HepG2 (cell line): Measurements from ENCODE around the gene SLC24A4. TPM values are rescaled to one million over a fixed set of nuclear protein-coding genes. Genes with fewer than 3 reads are reported as not detected.

Experiments
- ATAC-seq: fragments of 200-7000 bp; cut with Tn5 transposase; 3 replicates; pipeline ENCODE4 v1.9.1; 2020; ENCODE audit warnings: mild to moderate bottlenecking, moderate library complexity
- BruUV-seq: library from RNA; stranded (reverse); fragments of 400-500 nt; replicated peaks from 2 replicates; lab custom pipeline; 2021; lab: Mats Ljungman, UMichigan
- CTCF ChIA-PET: fragments of 300-600 bp; formaldehyde crosslinking; extraction: SDS; loops from one replicate; lab custom pipeline; 2021; ENCODE audit warnings: low total read pairs, inconsistent platforms, low intra/inter-chr PET ratio; lab: Yijun Ruan, JAX
- POLR2A ChIA-PET: fragments of 350-600 bp; sonication (Branson Sonifier 250); formaldehyde crosslinking; loops from one replicate; lab custom pipeline; 2020; ENCODE audit warnings: antibody characterized with exemption, inconsistent platforms; lab: Yijun Ruan, JAX
- DNase-seq: peaks from one replicate; pipeline ENCODE4 v3.0.0-alpha.2; 2015; ENCODE audit warnings: low spot score
- FAIRE-seq: peaks from 3 replicates; lab custom pipeline; 2011; peaks lifted over from hg19 to GRCh38; lab: Jason Lieb, UNC
- H2AFZ ChIP-seq: one replicate; pipeline ENCODE4 v1.6.1; 2011; ENCODE audit warnings: low read length, inconsistent platforms
- H3K27ac ChIP-seq: fragments of 300-600 bp; 3 replicates; pipeline ENCODE4 v1.8.0; 2011; ENCODE audit warnings: mixed run types, mild to moderate bottlenecking, mixed read lengths, low read length, inconsistent platforms; ENCODE audit not compliant: insufficient read depth; ENCODE audit errors: extremely low read length
- H3K27me3 ChIP-seq, 2 experiments: fragments of 200-600 bp in 1 of 2; 2 replicates in 1 of 2; 3 replicates in 1 of 2; pipeline versions ENCODE4 v1.6.0 to v1.8.0; 2011; ENCODE audit warnings: low read length in 2 of 2, mild to moderate bottlenecking in 2 of 2, moderate library complexity in 2 of 2, inconsistent platforms in 1 of 2; ENCODE audit not compliant: insufficient read depth in 2 of 2, control insufficient read depth in 1 of 2
- H3K36me3 ChIP-seq, 2 experiments: fragments of 200-600 bp in 1 of 2; replicated peaks in 1 of 2; 2 replicates in 1 of 2; 3 replicates in 1 of 2; pipeline versions ENCODE4 v1.5.1 to v1.8.0; 2011; ENCODE audit warnings: low read length in 2 of 2, inconsistent platforms in 1 of 2; ENCODE audit not compliant: insufficient read depth in 2 of 2, control insufficient read depth in 1 of 2
- H3K4me1 ChIP-seq: 2 replicates; pipeline ENCODE4 v1.5.1; 2012; ENCODE audit warnings: low read length, inconsistent platforms; ENCODE audit not compliant: insufficient read depth
- H3K4me2 ChIP-seq: 2 replicates; pipeline ENCODE4 v1.6.0; 2011; ENCODE audit warnings: low read depth, low read length, inconsistent platforms
- H3K4me3 ChIP-seq, 3 experiments: fragments of 200-600 bp in 1 of 3; sonication (generic), shearing (Covaris generic) in 1 of 3; replicated peaks in 1 of 3; 2 replicates each; pipeline ENCODE4 v1.5.1; 2011 to 2016; ENCODE audit warnings: low read length in 3 of 3, inconsistent platforms in 2 of 3, low read depth in 2 of 3, mild to moderate bottlenecking in 2 of 3, control low read depth in 1 of 3, mixed read lengths in 1 of 3; ENCODE audit not compliant: insufficient read depth in 1 of 3
- H3K79me2 ChIP-seq: one replicate; pipeline ENCODE4 v1.6.1; 2011; ENCODE audit warnings: low read length, inconsistent platforms; ENCODE audit not compliant: insufficient read depth
- H3K9ac ChIP-seq: 2 replicates; pipeline ENCODE4 v1.6.0; 2011; ENCODE audit warnings: mild to moderate bottlenecking, low read depth, low read length, inconsistent platforms; ENCODE audit not compliant: insufficient read depth
- H3K9me3 ChIP-seq: 2 replicates; pipeline ENCODE4 v1.5.1; 2012; ENCODE audit warnings: mild to moderate bottlenecking, low read length
- H4K20me1 ChIP-seq: 2 replicates; pipeline ENCODE4 v1.6.0; 2011; ENCODE audit warnings: inconsistent platforms, mild to moderate bottlenecking, low read length, moderate library complexity; ENCODE audit not compliant: insufficient read depth
- EZH2 ChIP-seq: conservative IDR thresholded peaks from 2 replicates; pipeline ENCODE4 v1.6.1; 2012; ENCODE audit warnings: mild to moderate bottlenecking, low read depth, low read length, moderate library complexity
- FOXK2 ChIP-seq: fragments of 450-650 bp; IDR thresholded peaks from 2 replicates; pipeline ENCODE4 v1.6.1; 2016
- HOXA9 ChIP-seq: sonication (generic); formaldehyde crosslinking; IDR thresholded peaks from 2 replicates; pipeline ENCODE4 v1.8.1; 2022; ENCODE audit warnings: missing genetic modification reagents, mild to moderate bottlenecking, moderate library complexity, borderline replicate concordance
- SMC3 ChIP-seq: IDR thresholded peaks from 2 replicates; pipeline ENCODE4 v1.6.1; 2011; ENCODE audit warnings: low read length, improper control_type of control experiment
- STAG1 ChIP-seq: sonication (generic); formaldehyde crosslinking; IDR thresholded peaks from 2 replicates; pipeline ENCODE4 v1.4.0; 2020; ENCODE audit warnings: missing genetic modification reagents
- ZFP36L2 ChIP-seq: sonication (generic); formaldehyde crosslinking; IDR thresholded peaks from 2 replicates; pipeline ENCODE4 v1.4.0; 2020; ENCODE audit warnings: missing genetic modification reagents
- ZNF7 ChIP-seq: IDR thresholded peaks from 2 replicates; pipeline ENCODE4 v1.6.1; 2016; ENCODE audit warnings: missing biosample characterization, missing genetic modification reagents
- WGBS: methylation state at CpG from one replicate; pipeline ENCODE4 v1.1.6; 2017; ENCODE audit warnings: low lambda C conversion rate; 5-methylcytosine and 5-hydroxymethylcytosine counted together
- in situ Hi-C: cut with HindIII; loops from 2 replicates; pipeline ENCODE4 v1.10.0; 2017; ENCODE audit warnings: low pct_unique_long_range_greater_than_20kb; ENCODE audit not compliant: extremely low pct_ligation_motif_present
- intact Hi-C: fragments of 100-400 bp; cut with micrococcal nuclease; formaldehyde crosslinking; loops from one replicate; pipeline ENCODE4 v1.10.0; 2022; ENCODE audit not compliant: unreplicated experiment
- polyA plus RNA-seq, 8 experiments: library from polyadenylated mRNA; depleted of rRNA in 3 of 8; stranded (reverse) in 7 of 8; unstranded in 1 of 8; fragments of >200 nt; fragmentation: Illumina TruSeq in 4 of 8; extraction: Trizol in 4 of 8; gene quantifications; 2 replicates each; pipeline versions ENCODE4 v1.2.1 to v1.2.3, GENCODE V29; 2011 to 2016; ENCODE audit warnings: low read depth in 4 of 8, missing spikeins in 1 of 8, mixed read lengths in 1 of 8; ENCODE audit not compliant: insufficient read depth in 1 of 8
- total RNA-seq, 5 experiments: library from RNA; depleted of rRNA; stranded (reverse); fragments of >200 nt; fragmentation: Illumina TruSeq; extraction: Trizol; gene quantifications; 2 replicates each; pipeline ENCODE4 v1.2.3, GENCODE V29; 2016; ENCODE audit warnings: low read depth in 1 of 5
- TF ChIP-seq, protein P1 (sequence below): sonication (generic); formaldehyde crosslinking; IDR thresholded peaks from 2 replicates; pipeline ENCODE4 v1.4.0; 2020; ENCODE audit warnings: missing genetic modification reagents
- TF ChIP-seq, protein P2 (sequence below): sonication (generic); formaldehyde crosslinking; IDR thresholded peaks from 2 replicates; pipeline ENCODE4 v1.8.0; 2022; ENCODE audit warnings: mild to moderate bottlenecking, missing genetic modification reagents, borderline replicate concordance
- TF ChIP-seq, protein P3 (sequence below): sonication (generic); formaldehyde crosslinking; IDR thresholded peaks from 2 replicates; pipeline ENCODE4 v1.5.0; 2020; ENCODE audit warnings: mild to moderate bottlenecking, missing genetic modification reagents, moderate library complexity
- TF ChIP-seq, protein P4 (sequence below): IDR thresholded peaks from 2 replicates; pipeline ENCODE4 v1.6.1; 2018; ENCODE audit warnings: missing genetic modification reagents

SLC24A4 gene
- total and polyA plus RNA-seq, 2 of the 13 experiments (the other 11 are each of a cell fraction or from before 2014, with no cell fraction given) = not detected

DNA sequence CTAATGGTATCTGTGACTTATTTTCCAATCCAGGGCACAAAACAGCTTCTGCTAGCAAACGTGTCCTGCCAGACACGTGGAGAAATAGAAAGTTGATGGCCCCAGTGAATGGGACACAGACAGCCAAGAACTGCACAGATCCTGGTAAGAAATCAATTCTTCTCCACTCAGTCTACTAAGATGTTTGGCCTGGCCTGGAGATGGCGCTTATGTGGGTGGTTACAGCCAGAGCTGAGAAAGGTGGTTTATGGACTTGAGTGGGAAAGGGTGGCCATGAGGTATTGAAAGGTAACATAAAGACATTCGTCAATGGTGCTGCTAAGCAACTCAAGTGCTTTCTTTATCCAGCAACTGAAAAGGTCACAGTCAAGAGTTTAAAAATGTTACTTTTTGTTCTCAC is 2.9 kb downstream of the SLC24A4 start:
- Histone ChIP-seq H3K27me3 (peaks cover 10 to 65% of the 10 kb centered on the region in 2 experiments), H3K9me3 (no peaks in the 10 kb centered on the region), H3K4me2 (no peak overlapping the region), H3K9ac (no peak overlapping the region), H3K4me1 (no peaks in the 10 kb centered on the region), H3K79me2 (no peaks in the 10 kb centered on the region), H3K27ac (no peak overlapping the region), H4K20me1 (no peaks in the 10 kb centered on the region), H3K4me3 (no peak overlapping the region), H2AFZ (no peak overlapping the region), H3K36me3 (no peaks in the 10 kb centered on the region)
- DNase-seq = no peak
- BruUV-seq = no TSS peak
- ChIA-PET CTCF (interaction anchor here (0.7 kb wide), 1 partner anchor 131 kb away, joined by 3 read pairs; no protein-coding TSS in a partner anchor), POLR2A (no interaction called here)
- intact Hi-C loops (no loop called here), in situ Hi-C loops (no loop called here)
- 3% methylated on average over 4 of the region's 4 CpGs for whole genome bisulfite sequencing
- no peak for FAIRE-seq
- ATAC-seq = peak; percentile 50; the same call in 2 of the 3 replicates
- TF ChIP-seq SMC3 (no peak), HOXA9 (CRISPR knock-in tag) (no peak), ZNF7 (CRISPR knock-in tag) (no peak), STAG1 (CRISPR knock-in tag) (peak; percentile 24; the same call in 1 of the 2 replicates), EZH2 (no peak), ZFP36L2 (CRISPR knock-in tag) (no peak), FOXK2 (no peak)
- TF ChIP-seq, protein P1, sequence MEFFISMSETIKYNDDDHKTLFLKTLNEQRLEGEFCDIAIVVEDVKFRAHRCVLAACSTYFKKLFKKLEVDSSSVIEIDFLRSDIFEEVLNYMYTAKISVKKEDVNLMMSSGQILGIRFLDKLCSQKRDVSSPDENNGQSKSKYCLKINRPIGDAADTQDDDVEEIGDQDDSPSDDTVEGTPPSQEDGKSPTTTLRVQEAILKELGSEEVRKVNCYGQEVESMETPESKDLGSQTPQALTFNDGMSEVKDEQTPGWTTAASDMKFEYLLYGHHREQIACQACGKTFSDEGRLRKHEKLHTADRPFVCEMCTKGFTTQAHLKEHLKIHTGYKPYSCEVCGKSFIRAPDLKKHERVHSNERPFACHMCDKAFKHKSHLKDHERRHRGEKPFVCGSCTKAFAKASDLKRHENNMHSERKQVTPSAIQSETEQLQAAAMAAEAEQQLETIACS = no peak
- TF ChIP-seq, protein P2, sequence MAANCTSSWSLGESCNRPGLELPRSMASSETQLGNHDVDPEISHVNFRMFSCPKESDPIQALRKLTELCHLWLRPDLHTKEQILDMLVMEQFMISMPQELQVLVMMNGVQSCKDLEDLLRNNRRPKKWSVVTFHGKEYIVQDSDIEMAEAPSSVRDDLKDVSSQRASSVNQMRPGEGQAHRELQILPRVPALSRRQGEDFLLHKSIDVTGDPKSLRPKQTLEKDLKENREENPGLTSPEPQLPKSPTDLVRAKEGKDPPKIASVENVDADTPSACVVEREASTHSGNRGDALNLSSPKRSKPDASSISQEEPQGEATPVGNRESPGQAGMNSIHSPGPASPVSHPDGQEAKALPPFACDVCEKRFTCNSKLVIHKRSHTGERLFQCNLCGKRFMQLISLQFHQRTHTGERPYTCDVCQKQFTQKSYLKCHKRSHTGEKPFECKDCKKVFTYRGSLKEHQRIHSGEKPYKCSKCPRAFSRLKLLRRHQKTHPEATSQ = no peak
- TF ChIP-seq, protein P3, sequence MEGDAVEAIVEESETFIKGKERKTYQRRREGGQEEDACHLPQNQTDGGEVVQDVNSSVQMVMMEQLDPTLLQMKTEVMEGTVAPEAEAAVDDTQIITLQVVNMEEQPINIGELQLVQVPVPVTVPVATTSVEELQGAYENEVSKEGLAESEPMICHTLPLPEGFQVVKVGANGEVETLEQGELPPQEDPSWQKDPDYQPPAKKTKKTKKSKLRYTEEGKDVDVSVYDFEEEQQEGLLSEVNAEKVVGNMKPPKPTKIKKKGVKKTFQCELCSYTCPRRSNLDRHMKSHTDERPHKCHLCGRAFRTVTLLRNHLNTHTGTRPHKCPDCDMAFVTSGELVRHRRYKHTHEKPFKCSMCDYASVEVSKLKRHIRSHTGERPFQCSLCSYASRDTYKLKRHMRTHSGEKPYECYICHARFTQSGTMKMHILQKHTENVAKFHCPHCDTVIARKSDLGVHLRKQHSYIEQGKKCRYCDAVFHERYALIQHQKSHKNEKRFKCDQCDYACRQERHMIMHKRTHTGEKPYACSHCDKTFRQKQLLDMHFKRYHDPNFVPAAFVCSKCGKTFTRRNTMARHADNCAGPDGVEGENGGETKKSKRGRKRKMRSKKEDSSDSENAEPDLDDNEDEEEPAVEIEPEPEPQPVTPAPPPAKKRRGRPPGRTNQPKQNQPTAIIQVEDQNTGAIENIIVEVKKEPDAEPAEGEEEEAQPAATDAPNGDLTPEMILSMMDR (CRISPR knock-in tag) = peak; percentile 26
- TF ChIP-seq, protein P4, sequence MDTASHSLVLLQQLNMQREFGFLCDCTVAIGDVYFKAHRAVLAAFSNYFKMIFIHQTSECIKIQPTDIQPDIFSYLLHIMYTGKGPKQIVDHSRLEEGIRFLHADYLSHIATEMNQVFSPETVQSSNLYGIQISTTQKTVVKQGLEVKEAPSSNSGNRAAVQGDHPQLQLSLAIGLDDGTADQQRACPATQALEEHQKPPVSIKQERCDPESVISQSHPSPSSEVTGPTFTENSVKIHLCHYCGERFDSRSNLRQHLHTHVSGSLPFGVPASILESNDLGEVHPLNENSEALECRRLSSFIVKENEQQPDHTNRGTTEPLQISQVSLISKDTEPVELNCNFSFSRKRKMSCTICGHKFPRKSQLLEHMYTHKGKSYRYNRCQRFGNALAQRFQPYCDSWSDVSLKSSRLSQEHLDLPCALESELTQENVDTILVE (CRISPR knock-in tag) = no peak
